GM12892 (cell line): ENCODE results near the gene ZC3H7B.

Experiments used
- POLR2A ChIP-seq: IDR thresholded peaks from 2 replicates; pipeline ENCODE4 v1.6.1; 2011; ENCODE audit warnings: low read depth, low read length, control low read depth
- POLR2AphosphoS5 ChIP-seq: IDR thresholded peaks from 2 replicates; pipeline ENCODE4 v1.6.1; 2011; ENCODE audit warnings: low read depth, low read length, control low read depth
- TAF1 ChIP-seq: IDR thresholded peaks from 2 replicates; pipeline ENCODE4 v1.6.1; 2011; ENCODE audit warnings: low read depth, mild to moderate bottlenecking, control low read depth, low read length, borderline replicate concordance

- TF ChIP-seq POLR2AphosphoS5, result no peak
- no peak for TF ChIP-seq POLR2A
- TF ChIP-seq TAF1, result no peak
Measured at GRCh38 chr22:41356430-41357028, 55.2 kb downstream of the ZC3H7B start.
